A549 (cell line): ENCODE results near the gene PPFIA2.

Experiments
- MAFK ChIP-seq: fragments of 450-650 bp; IDR thresholded peaks from 2 replicates; pipeline ENCODE4 v1.6.1; 2014; ENCODE audit not compliant: partially characterized antibody
- MYC ChIP-seq: IDR thresholded peaks from 2 replicates; pipeline ENCODE4 v1.6.1; 2012; ENCODE audit warnings: mild to moderate bottlenecking, inconsistent platforms, low read length, improper control_type of control experiment, borderline replicate concordance
- NPAS2 ChIP-seq: fragments of 250-450 bp; sonication (Bioruptor Pico); IDR thresholded peaks from 2 replicates; pipeline ENCODE4 v1.8.0; 2022; ENCODE audit warnings: mild to moderate bottlenecking, moderate library complexity, borderline replicate concordance
- RAD21 ChIP-seq, 2 experiments: fragments of >200 bp in 1 of 2; sonication (Bioruptor Twin) in 1 of 2; formaldehyde crosslinking in 1 of 2; IDR thresholded peaks in 1 of 2; conservative IDR thresholded peaks in 1 of 2; 2 replicates in 1 of 2; 3 replicates in 1 of 2; pipeline ENCODE4 v1.6.1; 2012 to 2018; ENCODE audit warnings: inconsistent platforms in 1 of 2
- TF ChIP-seq, protein P1 (sequence below): fragments of >200 bp; sonication (Bioruptor Twin); formaldehyde crosslinking; IDR thresholded peaks from 3 replicates; pipeline ENCODE4 v1.5.1; 2016

DNA sequence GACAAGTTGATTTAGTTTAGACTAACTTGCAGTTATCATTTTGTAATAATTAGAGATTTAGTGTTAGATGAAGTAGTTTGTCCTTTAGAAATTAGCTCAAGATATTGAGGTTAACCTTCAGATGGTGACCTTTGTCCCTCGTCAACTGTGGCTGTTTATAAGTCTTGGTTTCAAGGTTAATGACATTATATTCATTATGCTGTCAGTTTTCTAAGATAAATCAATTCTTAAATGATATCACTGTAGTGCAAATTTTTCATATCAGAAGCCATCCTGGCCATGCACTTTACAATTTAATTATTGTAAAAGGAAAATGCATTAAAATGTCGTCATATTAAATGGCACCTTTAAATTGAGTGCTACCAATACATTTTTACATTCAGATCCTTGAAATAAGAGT is 19.6 kb upstream of the PPFIA2 start:
- TF ChIP-seq, protein P1, sequence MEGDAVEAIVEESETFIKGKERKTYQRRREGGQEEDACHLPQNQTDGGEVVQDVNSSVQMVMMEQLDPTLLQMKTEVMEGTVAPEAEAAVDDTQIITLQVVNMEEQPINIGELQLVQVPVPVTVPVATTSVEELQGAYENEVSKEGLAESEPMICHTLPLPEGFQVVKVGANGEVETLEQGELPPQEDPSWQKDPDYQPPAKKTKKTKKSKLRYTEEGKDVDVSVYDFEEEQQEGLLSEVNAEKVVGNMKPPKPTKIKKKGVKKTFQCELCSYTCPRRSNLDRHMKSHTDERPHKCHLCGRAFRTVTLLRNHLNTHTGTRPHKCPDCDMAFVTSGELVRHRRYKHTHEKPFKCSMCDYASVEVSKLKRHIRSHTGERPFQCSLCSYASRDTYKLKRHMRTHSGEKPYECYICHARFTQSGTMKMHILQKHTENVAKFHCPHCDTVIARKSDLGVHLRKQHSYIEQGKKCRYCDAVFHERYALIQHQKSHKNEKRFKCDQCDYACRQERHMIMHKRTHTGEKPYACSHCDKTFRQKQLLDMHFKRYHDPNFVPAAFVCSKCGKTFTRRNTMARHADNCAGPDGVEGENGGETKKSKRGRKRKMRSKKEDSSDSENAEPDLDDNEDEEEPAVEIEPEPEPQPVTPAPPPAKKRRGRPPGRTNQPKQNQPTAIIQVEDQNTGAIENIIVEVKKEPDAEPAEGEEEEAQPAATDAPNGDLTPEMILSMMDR: no peak
- TF ChIP-seq NPAS2 (CRISPR knock-in tag): no peak
- TF ChIP-seq RAD21 (conservative IDR thresholded peaks at IDR 0.05 in 1 of 2, IDR thresholded peaks at IDR 0.05 in 1 of 2): no peak
- TF ChIP-seq MYC: no peak
- TF ChIP-seq MAFK: no peak
